Thyroid gland (tissue), 4 donors: ENCODE data around the gene TSPAN16.

Source experiments
- POLR2A ChIP-seq, 2 donors: fragments of 450-650 bp; IDR thresholded peaks; one replicate each; pipeline ENCODE4 v1.6.1; 2017; ENCODE audit warnings: antibody characterized with exemption in 2 of 2, mild to moderate bottlenecking in 2 of 2, moderate library complexity in 1 of 2
- TF ChIP-seq, protein P1 (sequence below), 6 experiments: fragments of 200-600 bp in 3 of 6; fragments of 450-650 bp in 3 of 6; sonication (generic) in 3 of 6; IDR thresholded peaks; one replicate each; pipeline ENCODE4 v1.5.1; 2016 to 2019; ENCODE audit warnings: antibody characterized with exemption in 6 of 6, mild to moderate bottlenecking in 2 of 6, inconsistent platforms in 1 of 6, moderate library complexity in 1 of 6

GRCh38 chr19:11254666-11255065, 41.3 kb upstream of the TSPAN16 start:
- TF ChIP-seq, protein P1, sequence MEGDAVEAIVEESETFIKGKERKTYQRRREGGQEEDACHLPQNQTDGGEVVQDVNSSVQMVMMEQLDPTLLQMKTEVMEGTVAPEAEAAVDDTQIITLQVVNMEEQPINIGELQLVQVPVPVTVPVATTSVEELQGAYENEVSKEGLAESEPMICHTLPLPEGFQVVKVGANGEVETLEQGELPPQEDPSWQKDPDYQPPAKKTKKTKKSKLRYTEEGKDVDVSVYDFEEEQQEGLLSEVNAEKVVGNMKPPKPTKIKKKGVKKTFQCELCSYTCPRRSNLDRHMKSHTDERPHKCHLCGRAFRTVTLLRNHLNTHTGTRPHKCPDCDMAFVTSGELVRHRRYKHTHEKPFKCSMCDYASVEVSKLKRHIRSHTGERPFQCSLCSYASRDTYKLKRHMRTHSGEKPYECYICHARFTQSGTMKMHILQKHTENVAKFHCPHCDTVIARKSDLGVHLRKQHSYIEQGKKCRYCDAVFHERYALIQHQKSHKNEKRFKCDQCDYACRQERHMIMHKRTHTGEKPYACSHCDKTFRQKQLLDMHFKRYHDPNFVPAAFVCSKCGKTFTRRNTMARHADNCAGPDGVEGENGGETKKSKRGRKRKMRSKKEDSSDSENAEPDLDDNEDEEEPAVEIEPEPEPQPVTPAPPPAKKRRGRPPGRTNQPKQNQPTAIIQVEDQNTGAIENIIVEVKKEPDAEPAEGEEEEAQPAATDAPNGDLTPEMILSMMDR (IDR thresholded peaks at IDR 0.05): peak in 1 of 6 experiments; percentile 17
- no peak for TF ChIP-seq POLR2A (IDR thresholded peaks at IDR 0.05)
